Measurements from ENCODE around the gene SPAAR.
"Not testable (repeated sequence)": the region's sequence is repeated elsewhere in the genome, so short reads cannot be mapped to it uniquely, and the experiment has no call there.

The SPAAR gene

DNA sequence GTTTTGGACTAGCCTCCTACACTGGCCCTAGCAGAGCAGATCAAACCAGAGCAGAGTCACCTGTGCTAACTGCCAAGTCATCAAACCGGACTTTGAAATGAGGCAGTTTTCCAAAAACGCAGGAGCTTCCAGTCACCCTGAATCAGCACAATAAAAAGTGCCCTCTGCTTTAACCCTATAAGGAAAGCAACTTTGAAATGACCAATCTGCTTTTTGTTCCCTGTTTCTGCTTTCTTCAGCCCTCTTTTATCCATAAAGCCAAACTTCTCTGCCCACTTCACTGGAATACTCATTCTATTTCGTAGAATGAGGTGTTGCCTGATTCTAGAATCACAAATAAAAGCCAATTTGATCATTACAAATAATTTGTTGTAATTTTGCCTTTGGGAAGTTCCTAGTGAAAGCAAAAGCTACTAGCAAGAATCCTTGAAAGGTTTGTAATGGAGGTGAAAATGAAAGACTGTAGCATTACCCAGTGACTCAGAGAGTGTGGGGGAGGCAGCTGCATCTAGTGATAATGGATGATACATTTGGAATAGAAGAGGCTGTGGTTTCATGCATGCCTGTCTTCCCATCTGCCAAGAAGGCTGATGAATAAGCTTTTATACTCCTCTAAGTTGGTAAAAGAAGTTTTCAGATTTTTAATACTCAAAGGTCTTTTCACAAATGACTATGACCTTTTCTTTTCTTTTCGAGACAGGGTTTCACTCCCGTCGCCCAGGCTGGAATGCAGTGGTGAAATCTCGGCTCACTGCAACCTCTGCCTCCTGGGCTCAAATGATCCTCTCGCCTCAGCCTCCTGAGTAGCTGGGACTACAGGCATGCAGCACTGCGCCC, 14.9 kb downstream of the SPAAR start:
- DNase-seq, result peak in 1 of 2 donors; percentile 25

DNA sequence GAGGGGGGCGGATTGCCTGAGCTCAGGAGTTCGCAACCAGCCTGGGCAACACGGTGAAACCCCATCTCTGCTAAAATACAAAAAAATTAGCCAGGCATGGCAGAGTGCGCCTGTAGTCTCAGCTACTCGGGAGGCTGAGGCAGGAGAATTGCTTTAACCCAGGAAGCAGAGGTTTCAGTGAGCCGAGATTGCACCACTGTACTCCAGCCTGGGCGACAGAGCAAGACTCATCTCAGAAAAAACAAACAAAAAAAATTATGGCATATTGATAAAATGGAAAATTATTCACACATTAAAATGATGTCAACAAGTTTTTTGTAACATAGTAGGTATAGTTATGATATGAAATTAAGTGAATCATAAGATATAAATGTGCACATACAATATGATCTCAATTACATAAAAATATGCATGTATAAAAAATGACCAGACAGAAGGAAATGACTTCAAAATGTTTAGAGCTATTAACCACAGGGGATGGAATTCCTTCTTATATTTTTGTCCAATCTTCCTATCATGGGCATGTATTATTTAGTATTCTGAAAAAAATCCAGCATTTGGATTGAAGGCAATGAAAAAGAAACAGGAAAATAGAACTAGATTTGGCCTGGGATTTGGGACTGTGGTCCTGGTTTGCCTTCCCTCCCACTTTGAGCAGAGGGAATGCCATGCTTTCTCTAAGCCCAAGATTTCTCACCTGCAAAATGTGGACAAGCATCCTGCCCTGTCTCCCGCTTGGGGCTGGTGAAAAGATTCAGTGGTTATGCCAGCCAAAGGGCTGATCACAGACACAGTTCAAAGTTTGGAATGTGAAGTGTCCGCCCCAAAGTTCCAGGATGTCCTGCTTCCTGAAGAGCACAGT, 19.5 kb downstream of the SPAAR start:
- DNase-seq, result no peak

DNA sequence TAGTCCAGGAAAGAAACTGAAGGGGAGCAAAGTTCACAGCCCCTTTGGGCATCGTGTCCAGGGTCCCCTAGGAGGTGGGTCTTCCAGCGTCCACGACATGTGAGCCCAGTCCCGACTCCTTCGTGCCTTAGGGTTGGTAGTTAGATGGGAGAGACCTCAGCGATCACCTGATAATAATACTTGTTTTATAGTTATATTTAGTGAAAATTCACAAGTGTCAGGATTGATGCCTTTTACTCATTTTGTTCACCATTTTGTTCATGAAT, 20.1 kb downstream of the SPAAR start:
- no peak for DNase-seq

DNA sequence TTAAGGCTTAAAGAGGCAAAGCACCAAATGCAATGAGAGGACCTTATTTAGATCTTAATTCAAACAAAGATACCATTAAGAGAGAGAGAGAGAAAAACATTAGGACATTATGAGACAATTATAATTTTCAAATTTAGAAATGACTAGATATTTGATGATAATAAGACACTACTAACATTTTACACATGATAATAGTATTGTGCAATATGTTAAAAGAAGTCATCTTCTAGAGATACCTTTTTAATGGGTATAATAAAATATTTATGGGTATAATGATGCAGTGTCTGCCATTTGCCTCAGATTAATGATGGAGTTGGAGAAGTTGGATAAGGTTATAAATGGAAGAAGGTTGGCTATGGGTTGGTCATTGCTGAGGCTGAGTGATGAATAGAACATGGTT, 21.2 kb downstream of the SPAAR start:
- DNase-seq, result no peak

DNA sequence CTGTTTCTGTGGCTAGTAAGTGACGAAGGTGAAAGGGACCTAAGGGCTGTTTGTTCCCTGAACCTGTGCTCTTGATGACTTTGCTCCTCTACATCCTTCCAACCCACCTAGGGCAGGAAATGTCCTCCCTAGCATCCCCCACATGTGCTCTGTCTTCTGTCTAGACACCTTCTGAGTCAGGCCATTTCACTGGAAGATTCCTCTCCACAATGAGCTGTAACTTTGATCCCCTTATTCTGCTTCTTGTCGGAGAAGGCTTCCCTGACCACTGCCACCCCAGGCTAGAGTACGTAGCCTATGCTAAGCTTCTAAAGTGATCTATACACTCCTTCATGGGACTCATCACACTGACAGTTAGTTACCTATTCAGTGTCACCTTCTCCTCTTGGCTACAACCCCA, 21.7 kb downstream of the SPAAR start:
- DNase-seq, result no peak

DNA sequence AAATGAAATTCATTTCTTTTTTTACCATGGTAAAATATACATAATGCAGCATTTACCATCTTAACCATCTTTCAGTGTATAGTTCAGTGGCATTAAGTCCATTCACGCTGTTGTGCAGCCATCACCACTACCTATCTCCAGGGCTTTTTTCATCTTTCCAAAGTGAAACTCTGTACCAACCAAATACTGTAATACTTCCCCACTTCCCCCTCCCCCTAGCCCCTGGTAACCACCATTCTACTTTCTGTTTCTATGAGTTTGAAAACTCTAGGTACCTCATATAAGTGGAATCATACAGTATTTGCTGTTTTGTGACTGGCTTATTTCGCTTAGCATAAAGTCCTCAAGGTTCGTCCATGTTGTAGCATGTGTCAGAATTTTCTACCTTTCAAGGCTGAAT, 23.4 kb downstream of the SPAAR start:
- no peak for DNase-seq

DNA sequence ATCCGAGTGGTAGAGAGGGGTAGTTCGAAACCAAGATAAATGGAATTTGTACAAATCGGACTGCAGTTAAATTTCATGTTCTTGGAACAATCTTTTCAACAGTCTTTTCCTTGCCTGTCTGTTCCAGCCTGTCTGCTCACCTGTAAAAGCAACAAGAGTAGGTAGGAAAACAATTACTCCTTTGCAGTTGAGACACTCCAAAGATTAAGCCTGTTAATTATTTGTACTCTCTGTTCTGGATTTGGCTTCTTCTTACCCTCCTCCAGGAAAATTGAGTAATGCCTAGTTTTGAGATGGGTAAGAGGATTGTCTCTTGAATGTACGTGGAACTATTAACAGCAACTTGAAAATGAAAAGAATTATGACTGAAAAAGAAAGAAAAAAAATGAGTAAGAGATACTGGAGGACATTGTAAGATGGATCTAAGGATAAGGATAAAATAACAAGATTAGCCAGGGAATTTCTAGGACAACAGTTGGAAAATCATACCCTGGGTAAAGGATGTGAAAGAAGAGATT, 24.3 kb downstream of the SPAAR start:
- DNase-seq, result no peak

DNA sequence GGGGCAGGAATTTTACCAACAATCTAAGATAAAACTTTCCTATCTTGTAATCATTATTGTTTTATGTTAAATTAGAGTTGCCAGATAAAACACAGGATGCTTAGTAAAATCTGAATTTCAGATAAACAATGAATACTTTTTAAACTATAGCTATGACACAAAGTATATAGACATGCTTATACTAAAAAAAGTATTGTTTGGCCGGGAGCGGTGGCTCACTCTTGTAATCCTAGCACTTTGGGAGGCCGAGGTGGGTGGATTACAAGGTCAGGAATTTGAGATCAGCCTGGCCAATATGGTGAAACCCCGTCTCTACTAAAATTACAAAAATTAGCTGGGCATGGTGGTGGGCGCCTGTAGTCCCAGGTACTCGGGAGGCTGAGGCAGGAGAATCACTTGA, 24.8 kb downstream of the SPAAR start:
- DNase-seq, result not testable (repeated sequence)

DNA sequence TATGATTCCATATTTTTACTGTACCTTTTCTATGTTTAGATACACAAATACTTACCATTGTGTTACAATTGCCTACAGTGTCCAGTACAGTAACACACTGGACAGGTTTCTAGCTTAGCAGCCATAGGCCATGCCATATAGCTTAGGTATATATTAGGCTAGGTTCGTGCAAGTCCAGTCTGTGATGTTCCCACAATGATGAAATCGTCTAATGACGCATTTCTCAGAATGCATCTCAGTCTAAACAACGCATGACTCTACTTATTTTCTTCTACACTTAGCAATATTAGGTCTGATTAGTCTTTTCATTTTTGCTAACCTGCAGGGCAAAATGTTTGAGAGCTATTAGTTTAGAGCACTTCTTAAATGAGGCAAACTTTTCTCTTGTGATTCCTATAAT, 26.0 kb downstream of the SPAAR start:
- DNase-seq, result no peak

DNA sequence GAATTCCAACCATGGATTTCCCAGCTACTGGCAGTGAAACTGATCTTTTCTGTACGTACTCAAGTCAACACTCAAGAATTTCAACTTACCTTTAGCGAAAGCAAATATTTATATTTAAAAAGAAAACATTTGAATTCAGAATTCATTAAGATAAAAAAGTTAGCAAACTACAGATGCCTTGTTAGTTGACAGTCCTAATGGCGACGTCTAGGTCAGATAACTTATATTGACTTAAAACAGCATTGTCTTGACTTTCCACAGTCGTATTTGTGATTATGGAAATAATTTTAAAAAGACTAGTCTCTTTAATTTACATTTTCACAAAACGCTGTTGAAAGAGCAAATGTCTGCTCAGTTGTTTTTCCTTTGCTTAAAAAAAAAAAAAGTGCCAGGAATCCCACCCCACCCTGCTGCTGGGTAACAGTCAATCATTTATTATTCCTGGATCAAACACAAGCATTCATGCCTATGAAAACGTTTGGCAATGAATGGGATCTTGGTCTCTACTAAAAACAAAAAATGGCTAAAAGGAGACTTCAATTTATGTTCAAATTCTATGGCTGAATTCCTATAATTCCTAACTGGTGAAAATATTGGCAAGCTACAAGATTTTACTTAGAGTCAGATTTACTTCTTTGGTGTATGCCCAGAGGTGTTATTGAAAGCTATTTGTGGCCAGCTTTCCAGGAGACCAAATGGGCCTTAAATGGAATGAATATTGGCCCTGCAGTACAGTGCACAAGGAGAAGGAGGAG, 26.6 kb downstream of the SPAAR start:
- DNase-seq, result no peak

DNA sequence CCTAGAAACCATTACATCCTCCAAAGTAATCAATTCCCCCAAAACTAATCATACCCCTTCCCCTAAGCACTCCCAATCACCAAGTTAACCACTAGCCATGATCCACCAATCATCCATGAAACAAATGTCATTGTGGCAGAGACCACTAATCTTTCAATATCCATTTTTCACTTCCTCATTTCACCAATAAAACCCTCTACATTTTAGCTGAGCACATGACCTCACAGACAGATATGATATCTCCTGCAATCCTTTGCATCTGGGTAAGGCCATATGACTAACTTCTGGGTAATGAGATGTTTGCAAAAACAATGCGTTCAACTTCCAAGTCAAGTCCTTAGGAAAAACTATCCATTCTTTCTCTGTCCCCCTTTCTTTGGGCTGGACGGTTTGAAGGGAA, 27.9 kb downstream of the SPAAR start:
- no peak for DNase-seq

DNA sequence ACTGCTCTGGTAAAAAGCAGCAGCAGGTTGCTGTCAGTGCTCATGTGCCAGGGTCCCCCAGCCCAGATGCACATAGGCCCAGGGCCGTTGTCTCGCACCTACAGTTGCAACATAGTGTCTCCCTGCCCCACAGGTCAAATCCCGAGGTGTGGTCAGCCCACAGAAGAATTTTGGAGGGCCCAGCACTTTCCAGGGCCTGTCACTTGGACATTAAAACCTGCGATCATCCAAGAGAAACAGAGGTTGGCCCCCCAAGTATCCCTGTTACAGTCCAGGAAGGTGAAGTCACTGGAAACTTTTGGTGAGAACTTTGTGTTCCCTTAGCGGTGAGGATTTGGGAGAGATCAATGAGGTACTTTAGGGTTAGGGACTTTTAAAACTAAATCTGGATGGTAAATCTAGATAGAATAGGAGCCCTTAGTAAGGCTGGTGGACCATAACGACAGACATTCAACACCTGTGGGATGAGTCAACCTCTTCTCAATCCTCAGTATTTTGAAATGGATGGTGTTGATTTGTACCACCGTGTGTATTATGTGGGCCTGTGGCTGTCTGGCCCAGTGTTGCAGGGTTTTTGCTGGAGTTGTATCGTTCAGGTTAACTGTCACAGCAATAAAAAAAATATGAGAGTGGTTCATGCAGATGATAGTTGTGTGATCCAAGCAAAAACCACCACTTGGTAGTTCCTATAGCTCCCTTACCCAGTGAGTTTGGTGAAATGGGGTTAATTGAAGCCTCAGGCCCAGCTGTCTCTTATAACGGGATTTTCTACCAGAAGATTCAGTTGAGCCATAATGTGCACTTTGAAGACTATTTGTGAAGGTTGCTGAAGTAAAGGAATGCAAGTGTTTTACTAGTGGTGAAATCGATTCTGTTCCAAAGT, 29.4 kb downstream of the SPAAR start:
- no peak for DNase-seq

DNA sequence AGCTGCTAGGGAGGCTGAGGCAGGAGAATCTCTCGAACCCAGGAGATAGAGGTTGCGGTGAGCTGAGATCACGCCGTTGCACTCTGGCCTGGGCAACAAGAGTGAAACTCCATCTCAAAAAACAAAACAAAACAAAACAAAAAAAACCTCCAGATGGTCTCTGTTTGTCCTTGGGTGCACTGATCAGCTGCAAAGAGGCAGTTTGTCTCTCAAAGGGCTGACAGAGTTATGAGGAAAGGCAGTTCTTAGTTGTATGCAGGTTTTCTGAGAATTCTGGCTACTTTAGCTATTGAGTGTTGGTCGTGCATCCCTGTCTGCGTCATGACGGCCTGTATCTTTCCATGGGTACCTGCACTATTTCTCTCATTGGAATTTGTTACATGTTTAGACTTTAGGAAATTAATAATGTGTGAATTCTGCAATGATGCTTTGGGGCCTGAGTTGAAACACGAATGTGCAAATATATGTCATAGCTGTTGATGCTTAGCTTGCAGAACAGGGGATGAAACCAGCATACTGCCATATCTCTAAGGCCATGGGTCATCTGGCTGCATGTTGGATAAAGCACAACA, 30.5 kb downstream of the SPAAR start:
- no peak for DNase-seq

DNA sequence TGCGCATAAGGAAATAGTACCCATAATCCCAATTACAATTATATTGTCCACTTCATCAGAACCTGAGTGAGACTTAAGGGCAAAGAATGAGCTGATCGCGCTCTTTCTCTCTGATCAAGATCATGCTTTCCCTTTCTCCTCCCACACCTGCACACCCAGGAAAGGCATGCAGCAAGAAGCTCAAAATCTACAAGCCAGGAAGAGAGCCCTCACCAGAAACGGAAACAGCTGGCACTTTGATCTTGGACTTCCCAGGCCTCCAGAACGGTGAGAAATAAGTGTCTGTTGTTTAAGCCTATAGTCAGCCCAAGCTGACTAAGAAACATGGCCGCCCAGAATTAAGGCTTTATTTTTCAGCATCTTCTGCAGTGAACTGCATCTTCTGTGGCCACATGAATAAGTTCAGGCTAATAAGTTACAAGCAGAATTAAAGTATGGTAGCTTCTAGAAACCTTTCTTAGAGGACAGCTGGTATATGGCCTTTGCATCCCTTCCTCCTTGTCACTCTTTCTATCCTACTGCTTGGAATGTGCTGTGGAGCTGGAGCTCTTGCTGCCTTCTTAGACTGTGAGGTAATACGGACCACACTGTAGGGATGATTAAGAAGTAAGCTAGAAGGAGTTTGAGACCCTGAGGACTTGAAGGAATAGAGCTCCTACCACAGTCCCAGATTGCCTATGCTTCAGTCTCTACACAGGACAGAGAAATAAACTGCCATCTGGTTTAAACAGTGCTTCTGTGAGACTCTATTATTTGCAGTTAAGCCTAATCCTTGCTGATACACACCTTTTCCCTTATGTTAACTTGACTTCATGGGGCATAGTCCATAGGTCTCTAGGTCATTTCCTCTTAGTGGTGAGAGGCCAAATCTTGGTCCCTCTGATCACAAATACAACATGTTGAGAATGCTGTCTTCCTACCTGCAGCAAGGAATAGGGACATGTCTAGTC, 31.4 kb downstream of the SPAAR start:
- DNase-seq, result no peak

DNA sequence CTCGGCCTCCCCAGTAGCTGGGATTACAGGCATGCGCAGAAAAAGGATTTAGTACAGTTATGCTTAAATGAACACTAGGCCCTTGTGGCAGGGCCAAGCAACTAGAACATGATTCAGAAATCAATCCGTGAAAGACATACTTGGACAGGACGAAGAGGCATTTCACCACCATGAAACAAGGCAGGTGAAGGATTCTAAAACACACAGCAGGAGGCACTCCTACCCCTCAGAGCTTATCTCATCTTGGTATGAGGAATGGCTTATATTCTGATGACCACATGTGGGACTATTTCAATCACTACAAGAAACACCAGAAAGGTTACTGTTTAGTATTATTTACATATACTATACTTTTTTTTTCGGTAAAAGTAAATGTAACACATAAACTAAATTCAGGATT, 33.0 kb downstream of the SPAAR start:
- DNase-seq, result no peak

DNA sequence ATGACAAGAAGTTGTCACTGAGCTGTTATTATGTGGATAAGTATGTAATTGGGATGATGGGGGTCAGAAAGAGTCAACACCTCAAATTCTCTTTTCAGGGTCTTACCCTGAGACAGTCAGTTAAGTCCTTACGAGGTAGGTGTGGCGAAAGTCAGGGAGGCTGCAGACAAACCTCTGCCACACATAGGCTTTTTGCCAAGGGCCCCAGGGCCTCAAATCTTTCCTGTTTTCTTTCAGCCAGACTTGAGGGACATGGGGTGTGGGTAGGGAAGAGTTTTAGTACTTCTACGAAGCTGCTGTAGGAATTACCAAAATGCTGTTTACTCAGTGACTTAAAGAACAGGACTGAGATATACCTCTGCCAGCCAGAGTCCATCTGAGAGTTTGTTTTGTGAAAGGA, 34.9 kb downstream of the SPAAR start:
- DNase-seq, result no peak

DNA sequence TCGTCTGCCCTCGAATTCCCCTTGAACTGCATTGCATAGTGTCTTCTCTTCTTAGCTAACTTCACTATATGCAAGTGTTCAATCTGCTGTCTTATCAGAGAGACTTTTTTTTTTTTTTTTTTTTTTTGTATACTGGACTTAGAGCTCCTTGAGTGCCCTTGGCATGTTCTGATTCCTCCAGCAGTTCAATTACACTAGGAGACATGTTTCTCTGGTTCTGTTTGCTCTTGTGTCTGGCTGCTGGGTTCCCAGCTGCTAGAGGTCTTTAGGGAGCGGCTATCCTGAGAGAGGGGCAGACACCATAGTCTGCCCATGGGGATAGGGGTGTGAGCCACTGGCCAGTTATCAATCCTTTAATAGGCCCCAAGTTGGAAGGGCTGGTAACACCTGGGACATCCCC, 35.6 kb downstream of the SPAAR start:
- no peak for DNase-seq

DNA sequence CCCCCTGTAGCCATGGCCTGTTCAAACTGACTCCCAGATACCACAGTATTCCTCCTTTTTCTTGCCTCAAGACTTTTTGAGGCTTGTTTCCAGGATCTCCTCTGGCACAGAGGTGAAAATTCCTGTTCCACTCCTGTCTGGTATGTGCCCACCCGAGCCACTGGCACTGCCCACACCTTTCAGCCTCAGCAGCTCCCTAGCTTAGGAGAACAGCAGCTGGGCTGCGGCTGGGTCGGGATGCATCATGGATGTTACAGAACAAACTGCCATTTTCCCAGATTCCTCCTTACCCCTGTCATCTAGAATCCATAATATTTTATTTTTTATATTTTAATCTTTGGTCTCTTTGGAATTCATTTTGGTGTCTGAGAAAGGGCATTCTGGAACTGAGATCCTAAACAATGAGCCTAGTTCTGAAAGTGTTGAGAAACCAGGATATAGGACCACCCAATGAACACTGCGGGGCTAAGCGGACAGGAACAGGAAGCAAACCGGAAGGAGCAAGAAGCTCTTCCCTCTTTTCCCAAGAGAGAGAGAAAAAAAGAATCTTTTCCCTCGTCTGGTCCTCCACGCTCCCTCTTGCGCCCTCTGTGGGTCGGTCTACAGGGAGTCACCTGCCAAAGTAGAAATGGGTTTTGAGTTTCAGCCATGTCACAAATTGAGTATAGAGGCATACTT, 36.2 kb downstream of the SPAAR start:
- peak; percentile 62 to 72 for DNase-seq

DNA sequence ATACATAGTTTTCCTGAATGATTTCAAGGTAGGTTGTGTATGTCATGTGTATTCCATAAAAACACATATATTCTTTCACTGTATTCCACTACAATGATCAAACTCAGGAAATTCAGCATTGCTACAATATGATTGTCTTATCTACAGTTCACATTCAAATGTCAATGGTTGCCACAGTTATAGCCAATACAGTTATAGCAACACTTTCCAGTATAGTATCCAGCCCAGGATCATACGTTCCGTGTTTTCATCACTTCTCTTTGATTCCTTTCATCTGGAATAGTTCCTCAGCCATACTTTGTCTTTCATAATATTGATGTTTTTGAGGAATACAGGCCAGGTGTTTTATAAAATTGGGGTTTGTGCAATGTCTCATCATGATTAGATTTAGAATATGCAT, 39.2 kb downstream of the SPAAR start:
- no peak for DNase-seq

DNA sequence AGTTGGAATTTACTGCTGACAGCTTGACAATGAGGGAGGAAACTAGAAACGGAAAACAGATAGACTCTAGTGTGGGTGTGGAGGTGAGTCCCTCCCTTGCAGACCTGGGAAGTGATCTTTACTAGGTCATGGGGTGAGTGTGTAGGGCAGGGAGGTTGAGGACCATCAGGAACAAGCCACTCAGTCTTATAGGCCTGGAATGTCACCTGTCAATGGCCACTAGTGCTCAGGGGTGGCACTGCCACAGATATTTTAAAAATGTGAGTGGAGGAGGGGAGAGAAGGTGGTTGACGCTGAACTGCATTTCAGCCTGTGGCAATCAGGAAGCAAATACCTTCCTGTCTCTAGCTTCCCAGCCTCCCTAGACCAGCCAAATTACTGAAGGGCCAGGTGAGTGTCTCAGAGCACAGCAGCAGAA, 39.6 kb downstream of the SPAAR start:
- no peak for DNase-seq

All from stimulated activated CD4-positive, alpha-beta T cell treated with anti-CD3 and anti-CD28 coated beads, Interleukin-2, amount 100 ng/mL, for 48 hours (primary cell).